GM12878 (cell line): ENCODE data around the gene SLC6A7. TPM values are rescaled to one million over a fixed set of nuclear protein-coding genes. Genes with fewer than 3 reads are reported as not detected.

Experiments used
- ATAC-seq: fragments of 200-7000 bp; cut with Tn5 transposase; 3 replicates; pipeline ENCODE4 v1.9.1; 2020; ENCODE audit warnings: mild to moderate bottlenecking, moderate library complexity
- BruUV-seq: library from RNA; stranded (reverse); fragments of 400-500 nt; replicated peaks from 2 replicates; lab custom pipeline; 2021; lab: Mats Ljungman, UMichigan
- CTCF ChIA-PET: fragments of 300-600 bp; sonication (Branson Sonifier 250); formaldehyde crosslinking; extraction: SDS; loops from one replicate; lab custom pipeline; 2021; ENCODE audit warnings: inconsistent platforms; lab: Yijun Ruan, JAX
- POLR2A ChIA-PET: fragments of 350-600 bp; formaldehyde crosslinking; extraction: SDS; loops from one replicate; lab custom pipeline; 2021; ENCODE audit warnings: inconsistent platforms; lab: Charles Lee
- RAD21 ChIA-PET: fragments of 300-600 bp; sonication (Branson Sonifier 250); formaldehyde crosslinking; loops from one replicate; lab custom pipeline; 2023; ENCODE audit warnings: antibody characterized with exemption; ENCODE audit not compliant: unreplicated experiment; lab: Charles Lee
- SMC1A ChIA-PET: fragments of 300-600 bp; sonication (Branson Sonifier 250); formaldehyde crosslinking; loops from one replicate; lab custom pipeline; 2023; ENCODE audit not compliant: unreplicated experiment, uncharacterized antibody; lab: Charles Lee
- DNase-seq: peaks from one replicate; pipeline ENCODE4 v3.0.0-alpha.2; 2011; ENCODE audit warnings: low read depth, low spot score
- FAIRE-seq: peaks from 3 replicates; lab custom pipeline; 2011; peaks lifted over from hg19 to GRCh38; lab: Jason Lieb, UNC
- H2AFZ ChIP-seq: 2 replicates; pipeline ENCODE4 v1.6.0; 2011; ENCODE audit warnings: low read depth, low read length, control low read depth; ENCODE audit not compliant: control insufficient read depth
- H3K27ac ChIP-seq: 2 replicates; pipeline ENCODE4 v1.5.1; 2011; ENCODE audit warnings: control low read depth; ENCODE audit not compliant: control insufficient read depth, insufficient read depth
- H3K27me3 ChIP-seq, 2 experiments: replicated peaks in 1 of 2; 2 replicates each; pipeline versions ENCODE4 v1.6.0 to v1.6.1; 2011; ENCODE audit warnings: low read length in 1 of 2; ENCODE audit not compliant: control insufficient read depth in 2 of 2, insufficient read depth in 2 of 2
- H3K36me3 ChIP-seq, 2 experiments: 2 replicates each; pipeline ENCODE4 v1.5.1; 2011; ENCODE audit warnings: low read length in 1 of 2; ENCODE audit not compliant: control insufficient read depth in 2 of 2, insufficient read depth in 2 of 2
- H3K4me1 ChIP-seq: 2 replicates; pipeline ENCODE4 v1.6.1; 2011; ENCODE audit warnings: mild to moderate bottlenecking, low read length, moderate library complexity, mixed read lengths; ENCODE audit not compliant: control insufficient read depth, insufficient read depth
- H3K4me2 ChIP-seq: 2 replicates; pipeline ENCODE4 v1.6.0; 2011; ENCODE audit warnings: control low read depth; ENCODE audit not compliant: control insufficient read depth, insufficient read depth
- H3K4me3 ChIP-seq: fragments of 200-600 bp; sonication (generic); 2 replicates; pipeline ENCODE4 v1.5.1; 2016
- H3K79me2 ChIP-seq: 2 replicates; pipeline ENCODE4 v1.6.0; 2011; ENCODE audit warnings: low read length; ENCODE audit not compliant: control insufficient read depth, insufficient read depth
- H3K9ac ChIP-seq: 2 replicates; pipeline ENCODE4 v1.8.0; 2011; ENCODE audit warnings: low read length, control low read depth, mixed read lengths; ENCODE audit not compliant: control insufficient read depth, insufficient read depth
- H3K9me3 ChIP-seq: replicated peaks from 3 replicates; pipeline ENCODE4 v1.5.1; 2011; ENCODE audit warnings: mild to moderate bottlenecking, low read length; ENCODE audit not compliant: control insufficient read depth, insufficient read depth
- H4K20me1 ChIP-seq: 2 replicates; pipeline ENCODE4 v1.6.0; 2011; ENCODE audit not compliant: control insufficient read depth, insufficient read depth
- ASH2L ChIP-seq: fragments of 300-600, 200-600 bp; sonication (generic); IDR thresholded peaks from 2 replicates; pipeline ENCODE4 v1.6.1; 2017; ENCODE audit warnings: low read depth, mild to moderate bottlenecking, borderline replicate concordance
- EGR1 ChIP-seq, 2 experiments: IDR thresholded peaks; 1 replicate in 1 of 2; 2 replicates in 1 of 2; pipeline ENCODE4 v1.6.1; 2011 to 2012; ENCODE audit warnings: low read depth in 2 of 2, low read length in 2 of 2, borderline replicate concordance in 1 of 2, mild to moderate bottlenecking in 1 of 2, moderate library complexity in 1 of 2
- GATAD2B ChIP-seq: fragments of 450-650 bp; conservative IDR thresholded peaks from 2 replicates; pipeline ENCODE4 v1.6.1; 2017; ENCODE audit warnings: low read depth, mild to moderate bottlenecking, moderate library complexity
- MTA3 ChIP-seq: IDR thresholded peaks from 2 replicates; pipeline ENCODE4 v1.6.1; 2012; ENCODE audit warnings: low read length, inconsistent platforms, borderline replicate concordance
- NFIC ChIP-seq: IDR thresholded peaks from 2 replicates; pipeline ENCODE4 v1.6.1; 2012; ENCODE audit warnings: low read depth, mild to moderate bottlenecking, inconsistent platforms, low read length, moderate library complexity
- RBBP5 ChIP-seq: fragments of 200-600 bp; sonication (generic); conservative IDR thresholded peaks from 2 replicates; pipeline ENCODE4 v1.6.1; 2016
- SREBF1 ChIP-seq: IDR thresholded peaks from 2 replicates; pipeline ENCODE4 v1.6.1; 2012; ENCODE audit warnings: mild to moderate bottlenecking, low read length
- SREBF2 ChIP-seq: IDR thresholded peaks from 2 replicates; pipeline ENCODE4 v1.6.1; 2012; ENCODE audit warnings: mild to moderate bottlenecking, low read length
- TBL1XR1 ChIP-seq: IDR thresholded peaks from 2 replicates; pipeline ENCODE4 v1.6.1; 2012; ENCODE audit warnings: low read depth, low read length, improper control_type of control experiment
- WGBS: methylation state at CpG from one replicate; pipeline ENCODE4 v1.1.6; 2016; ENCODE audit warnings: low lambda C conversion rate; ENCODE audit not compliant: insufficient replicate concordance, insufficient coverage; ENCODE audit errors: missing lambda C conversion rate; 5-methylcytosine and 5-hydroxymethylcytosine counted together
- in situ Hi-C: fragments of 300-500 bp; cut with MboI; formaldehyde crosslinking; loops from 9 replicates; pipeline ENCODE4 v1.14.3; 2018; ENCODE audit warnings: mixed read lengths
- intact Hi-C: fragments of 100-400 bp; cut with micrococcal nuclease; formaldehyde crosslinking; loops from one replicate; pipeline ENCODE4 v1.14.2; 2022; ENCODE audit not compliant: unreplicated experiment
- polyA plus RNA-seq, 11 experiments: library from polyadenylated mRNA; depleted of rRNA in 4 of 11; unstranded in 6 of 11; stranded (reverse) in 5 of 11; fragments of >200 nt; fragmentation: Nextera tagmentation in 4 of 11; fragmentation: Illumina TruSeq in 1 of 11; extraction: Ambion mirVana in 4 of 11; extraction: Trizol in 1 of 11; gene quantifications; 1 replicate in 1 of 11; 2 replicates in 10 of 11; pipeline versions ENCODE4 v1.2.1 to v1.2.3, GENCODE V29; 2011 to 2016; ENCODE audit warnings: inconsistent platforms in 2 of 11, missing spikeins in 2 of 11, low read depth in 1 of 11
- total RNA-seq, 4 experiments: library from RNA; depleted of rRNA in 3 of 4; stranded (reverse); fragments of >200 nt in 3 of 4; fragmentation: Illumina TruSeq in 1 of 4; extraction: Trizol in 1 of 4; gene quantifications; 2 replicates each; pipeline versions ENCODE4 v1.2.1 to v1.2.3, GENCODE V29; 2013 to 2021

Gene SLC6A7
- total and polyA plus RNA-seq, 10 of the 15 experiments (the other 5 are each of a cell fraction or from before 2014, with no cell fraction given): 0.01 to 0.15 (median 0.06) TPM; not detected in 7

- Histone ChIP-seq H4K20me1 (no peaks in the 10 kb centered on the region), H3K4me1 (no peaks in the 10 kb centered on the region), H3K4me2 (no peak overlapping the region), H3K9me3 (no peaks in the 10 kb centered on the region), H3K79me2 (no peaks in the 10 kb centered on the region), H3K36me3 (no peaks in the 10 kb centered on the region), H2AFZ (no peak overlapping the region), H3K27me3 (no peaks in the 10 kb centered on the region), H3K27ac (no peak overlapping the region), H3K4me3 (no peak overlapping the region), H3K9ac (no peak overlapping the region)
- ChIA-PET CTCF (interaction anchor here (1.5 kb wide), 1 partner anchor 13 kb away, joined by 3 read pairs; no protein-coding TSS in a partner anchor), POLR2A (no interaction called here), RAD21 (no interaction called here), SMC1A (no interaction called here)
- no peak for FAIRE-seq
- TF ChIP-seq SREBF1: no peak
- no peak for TF ChIP-seq EGR1 (IDR thresholded peaks at IDR 0.05; ENCODE audit: borderline replicate concordance in 1 of 2, low read depth in 2 of 2, low read length in 2 of 2)
- TF ChIP-seq GATAD2B: no peak
- TF ChIP-seq NFIC: no peak
- no peak for TF ChIP-seq SREBF2
- no peak for TF ChIP-seq TBL1XR1
- no peak for TF ChIP-seq ASH2L
- no peak for TF ChIP-seq MTA3
- TF ChIP-seq RBBP5: no peak
- intact Hi-C loops (no loop called here), in situ Hi-C loops (no loop called here)
- ATAC-seq: no peak
- WGBS: 34% methylated on average over 20 of the region's 20 CpGs
- DNase-seq: no peak
- BruUV-seq: no TSS peak
Observed at GRCh38 chr5:150143350-150144245, 46.3 kb upstream of the SLC6A7 start.
